Ecto neural progenitor cell (in vitro differentiated cells): ENCODE measurements around the gene SYNPO.

ENCODE experiments used
- DNase-seq: peaks from one replicate; pipeline ENCODE4 v3.0.0-alpha.2; 2018; ENCODE audit warnings: low spot score

Gene SYNPO

GRCh38 chr5:150640311-150641005 is at the start of gene SYNPO:
TSS of gene SYNPO (plus strand) at chr5:150640660. CDS start at chr5:150648276, 7,616 bp downstream.
- DNase-seq: no peak

GRCh38 chr5:150590979-150591695 is 49.3 kb upstream of the SYNPO start:
- no peak for DNase-seq

GRCh38 chr5:150593593-150593992 is 46.9 kb upstream of the SYNPO start:
- no peak for DNase-seq

GRCh38 chr5:150593996-150594395 is 46.5 kb upstream of the SYNPO start:
- no peak for DNase-seq

- no peak for DNase-seq
These were observed 44.9 kb upstream of the SYNPO start for GRCh38 chr5:150595466-150596031.

GRCh38 chr5:150596313-150596712 is 44.1 kb upstream of the SYNPO start:
- DNase-seq: no peak

GRCh38 chr5:150596826-150597225 is 43.6 kb upstream of the SYNPO start:
- no peak for DNase-seq

GRCh38 chr5:150598006-150598405 is 42.5 kb upstream of the SYNPO start:
- DNase-seq: no peak

GRCh38 chr5:150598821-150599273 is 41.6 kb upstream of the SYNPO start:
- DNase-seq: no peak

GRCh38 chr5:150599281-150599680 is 41.2 kb upstream of the SYNPO start:
- DNase-seq: no peak

- no peak for DNase-seq
These were observed 40.4 kb upstream of the SYNPO start for GRCh38 chr5:150599917-150600511.

- no peak for DNase-seq
These were observed 39.6 kb upstream of the SYNPO start for GRCh38 chr5:150600616-150601490.

- DNase-seq: no peak
These were observed 38.7 kb upstream of the SYNPO start for GRCh38 chr5:150601491-150602345.

GRCh38 chr5:150603052-150603451 is 37.4 kb upstream of the SYNPO start:
- DNase-seq: no peak

- no peak for DNase-seq
These were observed 37.0 kb upstream of the SYNPO start for GRCh38 chr5:150603491-150603890.

GRCh38 chr5:150604010-150604409 is 36.5 kb upstream of the SYNPO start:
- DNase-seq: no peak

GRCh38 chr5:150604894-150605440 is 35.5 kb upstream of the SYNPO start:
- no peak for DNase-seq

GRCh38 chr5:150605546-150605945 is 34.9 kb upstream of the SYNPO start:
- no peak for DNase-seq

GRCh38 chr5:150606476-150606875 is 34.0 kb upstream of the SYNPO start:
- DNase-seq: no peak

GRCh38 chr5:150607105-150607504 is 33.4 kb upstream of the SYNPO start:
- no peak for DNase-seq

GRCh38 chr5:150607991-150608390 is 32.5 kb upstream of the SYNPO start:
- DNase-seq: no peak
